HG02798 (cell line): Measurements from ENCODE around the gene BID.
"Not testable (repeated sequence)": the region's sequence is repeated elsewhere in the genome, so short reads cannot be mapped to it uniquely, and the experiment has no call there.

Experiments
- ATAC-seq: cut with Tn5 transposase; IDR thresholded peaks from one replicate; pipeline ENCODE4 v1.9.1; 2021; ENCODE audit warnings: mild to moderate bottlenecking; ENCODE audit not compliant: unreplicated experiment, poor library complexity

BID gene

GRCh38 chr22:17712441-17712840, 61.8 kb downstream of the BID start:
- no peak for ATAC-seq

GRCh38 chr22:17710023-17710422, 64.2 kb downstream of the BID start:
- no peak for ATAC-seq

GRCh38 chr22:17707526-17707925, 66.7 kb downstream of the BID start:
- no peak for ATAC-seq

- no peak for ATAC-seq
Observed at GRCh38 chr22:17706947-17707346, 67.3 kb downstream of the BID start.

GRCh38 chr22:17705951-17706900, 68.0 kb downstream of the BID start:
- peak; percentile 79 for ATAC-seq

GRCh38 chr22:17705546-17705945, 68.7 kb downstream of the BID start:
- no peak for ATAC-seq

- no peak for ATAC-seq
Observed at GRCh38 chr22:17703811-17704210, 70.5 kb downstream of the BID start.

- no peak for ATAC-seq
Observed at GRCh38 chr22:17700778-17701177, 73.5 kb downstream of the BID start.

- no peak for ATAC-seq
Observed at GRCh38 chr22:17699696-17700340, 74.5 kb downstream of the BID start.

GRCh38 chr22:17698948-17699347, 75.3 kb downstream of the BID start:
- ATAC-seq, result no peak

- ATAC-seq, result not testable (repeated sequence)
Observed at GRCh38 chr22:17698276-17698675, 76.0 kb downstream of the BID start.

GRCh38 chr22:17697196-17697595, 77.1 kb downstream of the BID start:
- ATAC-seq, result not testable (repeated sequence)

GRCh38 chr22:17695986-17696385, 78.3 kb downstream of the BID start:
- ATAC-seq, result no peak

GRCh38 chr22:17694752-17695151, 79.5 kb downstream of the BID start:
- ATAC-seq, result no peak

GRCh38 chr22:17694193-17694592, 80.1 kb downstream of the BID start:
- ATAC-seq, result no peak

GRCh38 chr22:17692841-17693240, 81.4 kb downstream of the BID start:
- no peak for ATAC-seq

- no peak for ATAC-seq
Observed at GRCh38 chr22:17684245-17684644, 90.0 kb downstream of the BID start.
